SK-N-SH treated with all-trans-retinoic acid at 6 μM for 48 hours (cell line): ENCODE measurements around the gene B9D1.

Experiments used
- ATAC-seq: fragments of 200-7000 bp; cut with Tn5 transposase; 3 replicates; pipeline ENCODE4 v1.9.1; 2020; ENCODE audit warnings: mild to moderate bottlenecking, moderate library complexity
- ARNTL ChIP-seq: fragments of 450-650 bp; formaldehyde crosslinking; IDR thresholded peaks from 2 replicates; pipeline ENCODE4 v1.5.0; 2020; ENCODE audit warnings: low read depth, mild to moderate bottlenecking, moderate library complexity, borderline replicate concordance
- BACH2 ChIP-seq: fragments of 250-450 bp; sonication (Bioruptor Pico); IDR thresholded peaks from 2 replicates; pipeline ENCODE4 v1.9.0; 2021; ENCODE audit warnings: mild to moderate bottlenecking, borderline replicate concordance
- ESRRG ChIP-seq: fragments of 250-450 bp; sonication (Bioruptor Pico); IDR thresholded peaks from 2 replicates; pipeline ENCODE4 v1.6.1; 2021; ENCODE audit warnings: mild to moderate bottlenecking
- ISL1 ChIP-seq: fragments of 250-450 bp; sonication (Bioruptor Pico); IDR thresholded peaks from 2 replicates; pipeline ENCODE4 v2.1.2; 2022; ENCODE audit warnings: mild to moderate bottlenecking, moderate library complexity
- OSR1 ChIP-seq: fragments of 250-450 bp; sonication (Bioruptor Pico); IDR thresholded peaks from 2 replicates; pipeline ENCODE4 v1.8.0; 2022; ENCODE audit warnings: moderate library complexity, mild to moderate bottlenecking, inconsistent platforms
- PPARA ChIP-seq: fragments of 250-450 bp; sonication (Bioruptor Pico); IDR thresholded peaks from 2 replicates; pipeline ENCODE4 v1.5.0; 2020; ENCODE audit warnings: mild to moderate bottlenecking, borderline replicate concordance
- RARB ChIP-seq: fragments of 250-450 bp; sonication (Bioruptor Pico); IDR thresholded peaks from 2 replicates; pipeline ENCODE4 v1.8.0; 2021; ENCODE audit warnings: mild to moderate bottlenecking, moderate library complexity
- TOX ChIP-seq: fragments of 250-450 bp; sonication (Bioruptor Pico); IDR thresholded peaks from 2 replicates; pipeline ENCODE4 v1.8.0; 2021; ENCODE audit warnings: mild to moderate bottlenecking, moderate library complexity, borderline replicate concordance
- ZC3H10 ChIP-seq: fragments of 250-450 bp; sonication (Bioruptor Pico); IDR thresholded peaks from 2 replicates; pipeline ENCODE4 v1.5.1; 2021; ENCODE audit warnings: mild to moderate bottlenecking, moderate library complexity
- ZFP3 ChIP-seq: fragments of 250-450 bp; sonication (Bioruptor Pico); IDR thresholded peaks from 2 replicates; pipeline ENCODE4 v1.5.0; 2020; ENCODE audit warnings: mild to moderate bottlenecking, moderate library complexity
- ZFP30 ChIP-seq: fragments of 450-650 bp; formaldehyde crosslinking; IDR thresholded peaks from 2 replicates; pipeline ENCODE4 v1.5.0; 2022; ENCODE audit warnings: mild to moderate bottlenecking, moderate library complexity
- ZNF565 ChIP-seq: fragments of 450-650 bp; formaldehyde crosslinking; conservative IDR thresholded peaks from 2 replicates; pipeline ENCODE4 v1.5.0; 2020; ENCODE audit warnings: low read depth, mild to moderate bottlenecking, moderate library complexity
- ZNF8 ChIP-seq: fragments of 450-650 bp; formaldehyde crosslinking; IDR thresholded peaks from 2 replicates; pipeline ENCODE4 v1.5.0; 2020; ENCODE audit warnings: mild to moderate bottlenecking, moderate library complexity
- TF ChIP-seq, protein P1 (sequence below): fragments of 250-450 bp; sonication (Bioruptor Pico); IDR thresholded peaks from 2 replicates; pipeline ENCODE4 v1.8.0; 2021; ENCODE audit warnings: low read depth, mild to moderate bottlenecking, moderate library complexity, borderline replicate concordance
- TF ChIP-seq, protein P2 (sequence below): fragments of 250-450 bp; sonication (Bioruptor Pico); IDR thresholded peaks from 2 replicates; pipeline ENCODE4 v1.5.1; 2021; ENCODE audit warnings: mild to moderate bottlenecking, moderate library complexity
- TF ChIP-seq, protein P3 (sequence below): fragments of 250-450 bp; sonication (Bioruptor Pico); IDR thresholded peaks from 2 replicates; pipeline ENCODE4 v1.5.1; 2020; ENCODE audit warnings: low read depth, mild to moderate bottlenecking, moderate library complexity
- TF ChIP-seq, protein P4 (sequence below): fragments of 250-450 bp; sonication (Bioruptor Pico); IDR thresholded peaks from 2 replicates; pipeline ENCODE4 v1.8.0; 2020; ENCODE audit warnings: mild to moderate bottlenecking, moderate library complexity, borderline replicate concordance
- TF ChIP-seq, protein P5 (sequence below): fragments of 250-450 bp; sonication (Bioruptor Pico); IDR thresholded peaks from 2 replicates; pipeline ENCODE4 v1.5.0; 2020; ENCODE audit warnings: mild to moderate bottlenecking, moderate library complexity

B9D1 gene

DNA sequence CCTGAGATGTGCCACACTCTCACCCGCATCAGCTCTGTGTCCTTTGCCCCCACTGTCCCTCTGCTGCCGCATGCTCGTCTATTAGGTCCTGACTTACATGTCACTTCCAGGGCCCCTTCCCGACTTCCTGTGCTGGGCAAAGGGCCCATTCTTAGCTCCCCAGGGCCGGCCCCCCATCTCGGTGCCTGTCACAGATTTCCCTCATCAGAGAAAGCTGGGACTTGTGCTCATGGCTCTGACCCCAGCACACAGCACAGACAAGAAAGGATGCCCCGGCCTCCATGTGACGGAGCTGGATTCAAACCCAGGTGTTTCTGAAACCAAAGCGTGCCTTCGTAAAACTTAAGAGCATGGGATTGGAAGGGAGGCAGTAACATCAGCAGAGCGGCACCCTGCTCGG, 9.9 kb upstream of the B9D1 start (continued):
- TF ChIP-seq TOX (no peak), ZNF8 (CRISPR knock-in tag) (no peak), ZFP30 (CRISPR knock-in tag) (no peak), ZFP3 (CRISPR knock-in tag) (no peak), ZNF565 (CRISPR knock-in tag) (no peak), ZC3H10 (CRISPR knock-in tag) (no peak), RARB (CRISPR knock-in tag) (no peak)
- TF ChIP-seq, protein P1, sequence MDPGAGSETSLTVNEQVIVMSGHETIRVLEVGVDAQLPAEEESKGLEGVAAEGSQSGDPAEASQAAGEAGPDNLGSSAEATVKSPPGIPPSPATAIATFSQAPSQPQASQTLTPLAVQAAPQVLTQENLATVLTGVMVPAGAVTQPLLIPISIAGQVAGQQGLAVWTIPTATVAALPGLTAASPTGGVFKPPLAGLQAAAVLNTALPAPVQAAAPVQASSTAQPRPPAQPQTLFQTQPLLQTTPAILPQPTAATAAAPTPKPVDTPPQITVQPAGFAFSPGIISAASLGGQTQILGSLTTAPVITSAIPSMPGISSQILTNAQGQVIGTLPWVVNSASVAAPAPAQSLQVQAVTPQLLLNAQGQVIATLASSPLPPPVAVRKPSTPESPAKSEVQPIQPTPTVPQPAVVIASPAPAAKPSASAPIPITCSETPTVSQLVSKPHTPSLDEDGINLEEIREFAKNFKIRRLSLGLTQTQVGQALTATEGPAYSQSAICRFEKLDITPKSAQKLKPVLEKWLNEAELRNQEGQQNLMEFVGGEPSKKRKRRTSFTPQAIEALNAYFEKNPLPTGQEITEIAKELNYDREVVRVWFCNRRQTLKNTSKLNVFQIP (CRISPR knock-in tag), result no peak
- TF ChIP-seq, protein P2, sequence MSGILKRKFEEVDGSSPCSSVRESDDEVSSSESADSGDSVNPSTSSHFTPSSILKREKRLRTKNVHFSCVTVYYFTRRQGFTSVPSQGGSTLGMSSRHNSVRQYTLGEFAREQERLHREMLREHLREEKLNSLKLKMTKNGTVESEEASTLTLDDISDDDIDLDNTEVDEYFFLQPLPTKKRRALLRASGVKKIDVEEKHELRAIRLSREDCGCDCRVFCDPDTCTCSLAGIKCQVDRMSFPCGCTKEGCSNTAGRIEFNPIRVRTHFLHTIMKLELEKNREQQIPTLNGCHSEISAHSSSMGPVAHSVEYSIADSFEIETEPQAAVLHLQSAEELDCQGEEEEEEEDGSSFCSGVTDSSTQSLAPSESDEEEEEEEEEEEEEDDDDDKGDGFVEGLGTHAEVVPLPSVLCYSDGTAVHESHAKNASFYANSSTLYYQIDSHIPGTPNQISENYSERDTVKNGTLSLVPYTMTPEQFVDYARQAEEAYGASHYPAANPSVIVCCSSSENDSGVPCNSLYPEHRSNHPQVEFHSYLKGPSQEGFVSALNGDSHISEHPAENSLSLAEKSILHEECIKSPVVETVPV, result no peak
- TF ChIP-seq, protein P3, sequence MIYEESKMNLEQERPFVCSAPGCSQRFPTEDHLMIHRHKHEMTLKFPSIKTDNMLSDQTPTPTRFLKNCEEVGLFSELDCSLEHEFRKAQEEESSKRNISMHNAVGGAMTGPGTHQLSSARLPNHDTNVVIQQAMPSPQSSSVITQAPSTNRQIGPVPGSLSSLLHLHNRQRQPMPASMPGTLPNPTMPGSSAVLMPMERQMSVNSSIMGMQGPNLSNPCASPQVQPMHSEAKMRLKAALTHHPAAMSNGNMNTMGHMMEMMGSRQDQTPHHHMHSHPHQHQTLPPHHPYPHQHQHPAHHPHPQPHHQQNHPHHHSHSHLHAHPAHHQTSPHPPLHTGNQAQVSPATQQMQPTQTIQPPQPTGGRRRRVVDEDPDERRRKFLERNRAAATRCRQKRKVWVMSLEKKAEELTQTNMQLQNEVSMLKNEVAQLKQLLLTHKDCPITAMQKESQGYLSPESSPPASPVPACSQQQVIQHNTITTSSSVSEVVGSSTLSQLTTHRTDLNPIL (CRISPR knock-in tag), result no peak

DNA sequence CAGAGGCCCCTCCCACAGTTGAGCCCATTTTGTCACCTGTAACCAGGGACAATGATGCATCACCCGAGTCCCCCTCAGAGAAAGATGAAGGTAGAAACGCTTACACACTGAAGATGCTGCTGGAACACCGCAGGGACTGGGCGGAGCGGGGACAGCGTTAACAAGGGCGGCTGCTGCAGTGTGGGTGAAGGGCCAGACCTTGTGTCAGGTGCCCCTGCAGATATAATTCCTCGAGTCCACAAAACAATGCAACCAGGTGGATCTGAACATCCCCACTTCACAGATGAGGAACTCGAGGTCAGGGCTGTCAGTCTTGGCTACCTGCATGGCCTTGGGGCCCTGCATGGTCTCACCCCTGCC, 9.5 kb upstream of the B9D1 start:
- ATAC-seq, result no peak
- TF ChIP-seq, protein P4, sequence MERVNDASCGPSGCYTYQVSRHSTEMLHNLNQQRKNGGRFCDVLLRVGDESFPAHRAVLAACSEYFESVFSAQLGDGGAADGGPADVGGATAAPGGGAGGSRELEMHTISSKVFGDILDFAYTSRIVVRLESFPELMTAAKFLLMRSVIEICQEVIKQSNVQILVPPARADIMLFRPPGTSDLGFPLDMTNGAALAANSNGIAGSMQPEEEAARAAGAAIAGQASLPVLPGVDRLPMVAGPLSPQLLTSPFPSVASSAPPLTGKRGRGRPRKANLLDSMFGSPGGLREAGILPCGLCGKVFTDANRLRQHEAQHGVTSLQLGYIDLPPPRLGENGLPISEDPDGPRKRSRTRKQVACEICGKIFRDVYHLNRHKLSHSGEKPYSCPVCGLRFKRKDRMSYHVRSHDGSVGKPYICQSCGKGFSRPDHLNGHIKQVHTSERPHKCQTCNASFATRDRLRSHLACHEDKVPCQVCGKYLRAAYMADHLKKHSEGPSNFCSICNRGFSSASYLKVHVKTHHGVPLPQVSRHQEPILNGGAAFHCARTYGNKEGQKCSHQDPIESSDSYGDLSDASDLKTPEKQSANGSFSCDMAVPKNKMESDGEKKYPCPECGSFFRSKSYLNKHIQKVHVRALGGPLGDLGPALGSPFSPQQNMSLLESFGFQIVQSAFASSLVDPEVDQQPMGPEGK (CRISPR knock-in tag), result no peak
- TF ChIP-seq, protein P2, result no peak
- TF ChIP-seq ZNF565 (CRISPR knock-in tag) (no peak), ARNTL (no peak), OSR1 (CRISPR knock-in tag) (no peak), RARB (CRISPR knock-in tag) (no peak), ISL1 (CRISPR knock-in tag) (no peak), ZC3H10 (CRISPR knock-in tag) (no peak), ZNF8 (CRISPR knock-in tag) (no peak)

DNA sequence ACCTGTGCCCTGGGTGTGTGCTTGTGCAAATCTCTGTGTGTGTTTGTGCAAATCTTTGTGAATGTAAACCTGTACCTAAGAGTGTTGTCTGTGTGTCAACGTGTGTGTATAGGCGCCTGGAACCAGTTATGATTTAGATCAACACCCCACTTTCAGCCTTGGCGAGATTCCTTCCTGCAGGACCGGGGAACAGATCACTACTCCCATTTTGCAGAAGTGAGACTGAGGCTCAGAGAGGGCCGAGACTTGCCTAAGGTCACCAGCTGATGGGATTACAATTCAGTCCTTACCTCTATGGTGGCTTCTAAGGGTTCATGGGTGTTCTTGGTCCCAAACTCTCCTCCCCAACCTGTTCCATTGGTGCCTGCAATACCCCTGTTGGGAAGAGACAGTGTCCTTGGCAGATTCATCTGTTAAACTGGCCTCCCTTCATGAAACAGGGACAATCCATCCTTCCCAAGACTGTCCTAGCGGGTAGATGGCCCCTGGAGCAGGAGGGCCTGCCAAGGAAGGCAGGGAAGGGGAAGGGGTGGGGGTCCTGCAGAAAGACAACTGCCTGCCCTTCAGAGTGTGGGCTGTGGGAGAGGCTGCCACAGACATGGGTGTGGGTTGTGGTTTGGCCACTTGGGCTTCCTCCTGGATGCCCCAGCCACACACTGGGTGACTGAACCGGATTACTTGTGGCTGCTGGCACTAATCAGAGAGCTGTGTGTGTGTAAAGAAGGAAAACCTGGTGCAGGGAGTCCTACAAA, 8.9 kb upstream of the B9D1 start:
- no peak for ATAC-seq
- TF ChIP-seq, protein P3 (CRISPR knock-in tag), result no peak
- TF ChIP-seq, protein P5, sequence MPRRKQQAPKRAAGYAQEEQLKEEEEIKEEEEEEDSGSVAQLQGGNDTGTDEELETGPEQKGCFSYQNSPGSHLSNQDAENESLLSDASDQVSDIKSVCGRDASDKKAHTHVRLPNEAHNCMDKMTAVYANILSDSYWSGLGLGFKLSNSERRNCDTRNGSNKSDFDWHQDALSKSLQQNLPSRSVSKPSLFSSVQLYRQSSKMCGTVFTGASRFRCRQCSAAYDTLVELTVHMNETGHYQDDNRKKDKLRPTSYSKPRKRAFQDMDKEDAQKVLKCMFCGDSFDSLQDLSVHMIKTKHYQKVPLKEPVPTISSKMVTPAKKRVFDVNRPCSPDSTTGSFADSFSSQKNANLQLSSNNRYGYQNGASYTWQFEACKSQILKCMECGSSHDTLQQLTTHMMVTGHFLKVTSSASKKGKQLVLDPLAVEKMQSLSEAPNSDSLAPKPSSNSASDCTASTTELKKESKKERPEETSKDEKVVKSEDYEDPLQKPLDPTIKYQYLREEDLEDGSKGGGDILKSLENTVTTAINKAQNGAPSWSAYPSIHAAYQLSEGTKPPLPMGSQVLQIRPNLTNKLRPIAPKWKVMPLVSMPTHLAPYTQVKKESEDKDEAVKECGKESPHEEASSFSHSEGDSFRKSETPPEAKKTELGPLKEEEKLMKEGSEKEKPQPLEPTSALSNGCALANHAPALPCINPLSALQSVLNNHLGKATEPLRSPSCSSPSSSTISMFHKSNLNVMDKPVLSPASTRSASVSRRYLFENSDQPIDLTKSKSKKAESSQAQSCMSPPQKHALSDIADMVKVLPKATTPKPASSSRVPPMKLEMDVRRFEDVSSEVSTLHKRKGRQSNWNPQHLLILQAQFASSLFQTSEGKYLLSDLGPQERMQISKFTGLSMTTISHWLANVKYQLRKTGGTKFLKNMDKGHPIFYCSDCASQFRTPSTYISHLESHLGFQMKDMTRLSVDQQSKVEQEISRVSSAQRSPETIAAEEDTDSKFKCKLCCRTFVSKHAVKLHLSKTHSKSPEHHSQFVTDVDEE, result no peak
- TF ChIP-seq, protein P2, result no peak
- no peak for TF ChIP-seq ESRRG (CRISPR knock-in tag)
- no peak for TF ChIP-seq ZNF565 (CRISPR knock-in tag)
- TF ChIP-seq BACH2 (CRISPR knock-in tag), result no peak
- TF ChIP-seq ZC3H10 (CRISPR knock-in tag), result no peak
- no peak for TF ChIP-seq PPARA
